ENCODE results near the gene NXPH4. TPM values are rescaled to one million over a fixed set of nuclear protein-coding genes. Genes with fewer than 3 reads are reported as not detected.

NXPH4 gene
- total RNA-seq, 1 donor from 2014 or later, result 82.8 TPM

DNA sequence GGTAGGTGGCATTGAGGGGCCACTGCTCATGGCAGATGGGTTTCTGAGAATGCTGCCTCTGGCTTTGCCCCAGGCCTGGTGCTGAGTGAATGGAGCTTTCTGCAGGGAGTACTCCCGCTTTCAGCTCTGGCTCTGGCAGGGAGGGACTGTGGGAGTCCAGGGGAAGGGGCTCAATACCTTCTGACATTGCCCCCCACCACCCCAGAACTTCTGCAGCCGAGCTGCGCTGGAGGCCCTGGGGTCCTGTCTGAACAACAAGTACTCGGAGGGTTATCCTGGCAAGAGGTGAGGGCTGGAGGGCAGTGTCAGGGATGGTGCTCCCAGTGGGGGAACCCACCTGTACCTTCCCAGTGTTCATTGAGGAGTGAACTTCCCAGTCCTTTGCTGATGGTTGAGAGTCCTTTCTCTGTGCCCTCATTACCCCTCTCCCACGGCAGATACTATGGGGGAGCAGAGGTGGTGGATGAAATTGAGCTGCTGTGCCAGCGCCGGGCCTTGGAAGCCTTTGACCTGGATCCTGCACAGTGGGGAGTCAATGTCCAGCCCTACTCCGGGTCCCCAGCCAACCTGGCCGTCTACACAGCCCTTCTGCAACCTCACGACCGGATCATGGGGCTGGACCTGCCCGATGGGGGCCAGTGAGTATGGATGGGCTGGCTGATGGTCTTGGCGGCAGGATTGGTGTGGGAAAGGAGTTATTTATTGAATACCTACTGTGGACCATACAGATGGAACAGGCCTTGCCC is 14.9 kb downstream of the NXPH4 start:
- peak overlapping the region; percentile 100 for H3K27ac Mint-ChIP-seq (ENCODE audit: unreplicated experiment)
- no peaks in the 10 kb centered on the region for H3K9me3 Mint-ChIP-seq (ENCODE audit: low read depth)
- DNase-seq (ENCODE audit: low spot score), result no peak
- no peaks in the 10 kb centered on the region for H3K27me3 Mint-ChIP-seq (ENCODE audit: low read depth)
- peaks cover 24% of the 10 kb centered on the region for H3K36me3 Mint-ChIP-seq (ENCODE audit: low read depth)
- TF ChIP-seq, protein P1, sequence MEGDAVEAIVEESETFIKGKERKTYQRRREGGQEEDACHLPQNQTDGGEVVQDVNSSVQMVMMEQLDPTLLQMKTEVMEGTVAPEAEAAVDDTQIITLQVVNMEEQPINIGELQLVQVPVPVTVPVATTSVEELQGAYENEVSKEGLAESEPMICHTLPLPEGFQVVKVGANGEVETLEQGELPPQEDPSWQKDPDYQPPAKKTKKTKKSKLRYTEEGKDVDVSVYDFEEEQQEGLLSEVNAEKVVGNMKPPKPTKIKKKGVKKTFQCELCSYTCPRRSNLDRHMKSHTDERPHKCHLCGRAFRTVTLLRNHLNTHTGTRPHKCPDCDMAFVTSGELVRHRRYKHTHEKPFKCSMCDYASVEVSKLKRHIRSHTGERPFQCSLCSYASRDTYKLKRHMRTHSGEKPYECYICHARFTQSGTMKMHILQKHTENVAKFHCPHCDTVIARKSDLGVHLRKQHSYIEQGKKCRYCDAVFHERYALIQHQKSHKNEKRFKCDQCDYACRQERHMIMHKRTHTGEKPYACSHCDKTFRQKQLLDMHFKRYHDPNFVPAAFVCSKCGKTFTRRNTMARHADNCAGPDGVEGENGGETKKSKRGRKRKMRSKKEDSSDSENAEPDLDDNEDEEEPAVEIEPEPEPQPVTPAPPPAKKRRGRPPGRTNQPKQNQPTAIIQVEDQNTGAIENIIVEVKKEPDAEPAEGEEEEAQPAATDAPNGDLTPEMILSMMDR (IDR thresholded peaks at IDR 0.05), result no peak
- peaks cover 83% of the 10 kb centered on the region for H3K4me1 Mint-ChIP-seq (ENCODE audit: low read depth)
- peak overlapping the region; percentile 99 for H3K4me3 Mint-ChIP-seq (ENCODE audit: unreplicated experiment)

- peaks cover 85% of the 10 kb centered on the region for H3K4me1 Mint-ChIP-seq (ENCODE audit: low read depth)
- H3K36me3 Mint-ChIP-seq (ENCODE audit: low read depth), result peaks cover 24% of the 10 kb centered on the region
- H3K27ac Mint-ChIP-seq (ENCODE audit: unreplicated experiment), result peak overlapping the region; percentile 100
- peak overlapping the region; percentile 99 for H3K4me3 Mint-ChIP-seq (ENCODE audit: unreplicated experiment)
- H3K9me3 Mint-ChIP-seq (ENCODE audit: low read depth), result no peaks in the 10 kb centered on the region
- TF ChIP-seq, protein P1 (IDR thresholded peaks at IDR 0.05), result no peak
- no peak for DNase-seq (ENCODE audit: low spot score)
- no peaks in the 10 kb centered on the region for H3K27me3 Mint-ChIP-seq (ENCODE audit: low read depth)
These were observed 15.7 kb downstream of the NXPH4 start for GRCh38 chr12:57232156-57232756.

GRCh38 chr12:57233357-57234232 is 17.0 kb downstream of the NXPH4 start:
- H3K27me3 Mint-ChIP-seq (ENCODE audit: low read depth), result no peaks in the 10 kb centered on the region
- no peak for DNase-seq (ENCODE audit: low spot score)
- peaks cover 24% of the 10 kb centered on the region for H3K36me3 Mint-ChIP-seq (ENCODE audit: low read depth)
- TF ChIP-seq, protein P1 (IDR thresholded peaks at IDR 0.05), result no peak
- H3K4me1 Mint-ChIP-seq (ENCODE audit: low read depth), result peaks cover 90% of the 10 kb centered on the region
- H3K4me3 Mint-ChIP-seq (ENCODE audit: unreplicated experiment), result peak overlapping the region; percentile 94
- peak overlapping the region; percentile 100 for H3K27ac Mint-ChIP-seq (ENCODE audit: unreplicated experiment)
- H3K9me3 Mint-ChIP-seq (ENCODE audit: low read depth), result no peaks in the 10 kb centered on the region

DNA sequence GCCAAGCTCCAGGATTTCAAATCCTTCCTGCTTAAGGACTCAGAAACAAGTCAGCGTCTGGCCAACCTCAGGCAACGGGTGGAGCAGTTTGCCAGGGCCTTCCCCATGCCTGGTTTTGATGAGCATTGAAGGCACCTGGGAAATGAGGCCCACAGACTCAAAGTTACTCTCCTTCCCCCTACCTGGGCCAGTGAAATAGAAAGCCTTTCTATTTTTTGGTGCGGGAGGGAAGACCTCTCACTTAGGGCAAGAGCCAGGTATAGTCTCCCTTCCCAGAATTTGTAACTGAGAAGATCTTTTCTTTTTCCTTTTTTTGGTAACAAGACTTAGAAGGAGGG is 17.6 kb downstream of the NXPH4 start:
- H3K4me3 Mint-ChIP-seq (ENCODE audit: unreplicated experiment), result peak overlapping the region; percentile 94

More for the DNA sequence above, 17.6 kb downstream of the NXPH4 start:
- peaks cover 24% of the 10 kb centered on the region for H3K36me3 Mint-ChIP-seq (ENCODE audit: low read depth)
- peaks cover 88% of the 10 kb centered on the region for H3K4me1 Mint-ChIP-seq (ENCODE audit: low read depth)
- peak overlapping the region; percentile 100 for H3K27ac Mint-ChIP-seq (ENCODE audit: unreplicated experiment)
- no peak for DNase-seq (ENCODE audit: low spot score)
- no peaks in the 10 kb centered on the region for H3K27me3 Mint-ChIP-seq (ENCODE audit: low read depth)
- TF ChIP-seq, protein P1 (IDR thresholded peaks at IDR 0.05), result no peak
- no peaks in the 10 kb centered on the region for H3K9me3 Mint-ChIP-seq (ENCODE audit: low read depth)
